IMR-90 (cell line): Measurements from ENCODE around the gene TYSND1. TPM values are rescaled to one million over a fixed set of nuclear protein-coding genes. Genes with fewer than 3 reads are reported as not detected.
A peak's percentile ranks its signal among the peaks of the same experiment; 100 is the strongest.

ENCODE experiments used
- ATAC-seq: fragments of 200-7000 bp; cut with Tn5 transposase; 2 replicates; pipeline ENCODE4 v1.9.1; 2020; ENCODE audit warnings: low read depth, mild to moderate bottlenecking, moderate library complexity
- BruUV-seq: library from RNA; stranded (reverse); fragments of 400-500 nt; replicated peaks from 2 replicates; lab custom pipeline; 2021; lab: Mats Ljungman, UMichigan
- CTCF ChIA-PET: fragments of 300-600 bp; formaldehyde crosslinking; extraction: SDS; loops from one replicate; lab custom pipeline; 2021; ENCODE audit warnings: antibody characterized with exemption; lab: Yijun Ruan, JAX
- POLR2A ChIA-PET: fragments of 300-600 bp; sonication (Branson Sonifier 250); formaldehyde crosslinking; loops from one replicate; lab custom pipeline; 2022; ENCODE audit warnings: antibody characterized with exemption; ENCODE audit not compliant: unreplicated experiment; lab: Charles Lee
- DNase-seq: peaks from one replicate; pipeline ENCODE4 v3.0.0; 2013
- H2AFZ ChIP-seq: replicated peaks from 2 replicates; pipeline ENCODE3; 2013; ENCODE audit warnings: low read length, mild to moderate bottlenecking; ENCODE audit not compliant: poor library complexity
- H2AK5ac ChIP-seq: 2 replicates; pipeline ENCODE4 v1.6.1; 2013; ENCODE audit warnings: low read depth, low read length, inconsistent platforms
- H2AK9ac ChIP-seq: replicated peaks from 2 replicates; pipeline ENCODE3; 2013; ENCODE audit warnings: mild to moderate bottlenecking, low read depth, low read length, moderate library complexity; ENCODE audit not compliant: poor library complexity
- H2BK120ac ChIP-seq: 2 replicates; pipeline ENCODE4 v1.6.1; 2013; ENCODE audit warnings: low read depth, low read length, inconsistent platforms
- H2BK15ac ChIP-seq: 3 replicates; pipeline ENCODE4 v1.6.1; 2013; ENCODE audit warnings: low read depth, low read length, inconsistent platforms
- H2BK20ac ChIP-seq: 2 replicates; pipeline ENCODE4 v1.6.1; 2013; ENCODE audit warnings: low read depth, mild to moderate bottlenecking, inconsistent platforms, low read length, moderate library complexity
- H2BK5ac ChIP-seq: 2 replicates; pipeline ENCODE4 v1.6.1; 2013; ENCODE audit warnings: mild to moderate bottlenecking, low read depth, low read length, inconsistent platforms; ENCODE audit not compliant: poor library complexity, severe bottlenecking
- H3K14ac ChIP-seq: replicated peaks from 2 replicates; pipeline ENCODE4 v1.6.1; 2013; ENCODE audit warnings: low read depth, low read length, inconsistent platforms
- H3K18ac ChIP-seq: 2 replicates; pipeline ENCODE4 v1.6.1; 2013; ENCODE audit warnings: low read depth, low read length, control low read depth
- H3K23ac ChIP-seq: 2 replicates; pipeline ENCODE4 v1.6.1; 2013; ENCODE audit warnings: low read depth, low read length, inconsistent platforms
- H3K27ac ChIP-seq: 2 replicates; pipeline ENCODE4 v1.5.1; 2013; ENCODE audit warnings: mild to moderate bottlenecking, control low read depth, low read length; ENCODE audit not compliant: insufficient read depth
- H3K27me3 ChIP-seq: 2 replicates; pipeline ENCODE4 v1.6.1; 2013; ENCODE audit warnings: low read length; ENCODE audit not compliant: control insufficient read depth, insufficient read depth
- H3K36me3 ChIP-seq: 2 replicates; pipeline ENCODE4 v1.6.1; 2013; ENCODE audit warnings: low read length, mixed read lengths; ENCODE audit not compliant: control insufficient read depth, insufficient read depth
- H3K4ac ChIP-seq: 2 replicates; pipeline ENCODE4 v1.6.1; 2013; ENCODE audit warnings: low read depth, low read length, inconsistent platforms
- H3K4me1 ChIP-seq: 2 replicates; pipeline ENCODE4 v1.6.1; 2013; ENCODE audit warnings: low read length, mixed read lengths; ENCODE audit not compliant: control insufficient read depth, insufficient read depth
- H3K4me2 ChIP-seq: 2 replicates; pipeline ENCODE4 v1.6.1; 2013; ENCODE audit warnings: low read depth, mild to moderate bottlenecking, control low read depth, low read length, moderate library complexity
- H3K4me3 ChIP-seq: 2 replicates; pipeline ENCODE4 v1.5.1; 2013; ENCODE audit warnings: low read depth, mild to moderate bottlenecking, control low read depth, low read length, moderate library complexity; ENCODE audit not compliant: insufficient read depth
- H3K56ac ChIP-seq: 2 replicates; pipeline ENCODE4 v1.6.1; 2013; ENCODE audit warnings: low read length, inconsistent platforms; ENCODE audit not compliant: insufficient read depth; ENCODE audit errors: extremely low read depth
- H3K79me1 ChIP-seq, 2 experiments: 2 replicates each; pipeline ENCODE4 v1.6.1; 2013; ENCODE audit warnings: low read length in 2 of 2, inconsistent platforms in 1 of 2, low read depth in 1 of 2
- H3K9ac ChIP-seq: 2 replicates; pipeline ENCODE4 v1.6.1; 2013; ENCODE audit warnings: low read depth, low read length, control low read depth
- H3K9me1 ChIP-seq: 2 replicates; pipeline ENCODE4 v1.6.1; 2013; ENCODE audit warnings: low read length, inconsistent platforms; ENCODE audit not compliant: insufficient read depth
- H3K9me3 ChIP-seq: 2 replicates; pipeline ENCODE4 v1.6.1; 2013; ENCODE audit warnings: low read length; ENCODE audit not compliant: control insufficient read depth, insufficient read depth
- H4K20me1 ChIP-seq: 2 replicates; pipeline ENCODE4 v1.6.1; 2013; ENCODE audit warnings: low read length, inconsistent platforms; ENCODE audit not compliant: insufficient read depth
- H4K5ac ChIP-seq: 2 replicates; pipeline ENCODE4 v1.6.1; 2013; ENCODE audit warnings: mild to moderate bottlenecking, low read depth, low read length, control low read depth
- H4K8ac ChIP-seq, 2 experiments: 2 replicates each; pipeline ENCODE4 v1.6.1; 2013; ENCODE audit warnings: low read depth in 2 of 2, low read length in 2 of 2, control low read depth in 1 of 2, inconsistent platforms in 1 of 2
- H4K91ac ChIP-seq: 2 replicates; pipeline ENCODE4 v1.6.1; 2013; ENCODE audit warnings: low read depth, low read length, inconsistent platforms; ENCODE audit not compliant: insufficient read depth
- MAZ ChIP-seq: IDR thresholded peaks from 2 replicates; pipeline ENCODE4 v1.6.1; 2012; ENCODE audit warnings: low read depth, mild to moderate bottlenecking, low read length, improper control_type of control experiment, moderate library complexity, borderline replicate concordance
- WGBS, 2 experiments: methylation state at CpG; one replicate each; pipeline versions ENCODE4 v1.1.5 to v1.1.7; 2013; ENCODE audit warnings: missing lambda C conversion rate in 2 of 2; ENCODE audit not compliant: insufficient read length in 1 of 2; ENCODE audit errors: extremely low coverage in 2 of 2; 5-methylcytosine and 5-hydroxymethylcytosine counted together
- dilution Hi-C: fragments of 300-500 bp; cut with HindIII; formaldehyde crosslinking; loops from one replicate; pipeline ENCODE4 v1.14.3; 2018; ENCODE audit warnings: low sequenced_read_pairs; ENCODE audit not compliant: unreplicated experiment
- in situ Hi-C: fragments of 300-500 bp; cut with MboI; formaldehyde crosslinking; loops from 3 replicates; pipeline ENCODE4 v1.14.3; 2019; ENCODE audit warnings: low sequenced_read_pairs, inconsistent platforms, mixed read lengths
- intact Hi-C: fragments of 100-400 bp; cut with micrococcal nuclease; formaldehyde crosslinking; loops from 2 replicates; pipeline ENCODE4 v1.10.0; 2022
- polyA plus RNA-seq, 3 experiments: library from polyadenylated mRNA; depleted of rRNA; stranded (reverse); fragments of >200 nt; gene quantifications; 2 replicates each; pipeline ENCODE4 v1.2.3, GENCODE V29; 2012; ENCODE audit warnings: low replicate concordance in 1 of 3
- total RNA-seq: library from RNA; depleted of rRNA; stranded (reverse); fragments of >200 nt; gene quantifications from 2 replicates; pipeline ENCODE4 v1.2.3, GENCODE V29; 2012

Gene TYSND1
- total and polyA plus RNA-seq, 2 of the 4 experiments (the other 2 are of a cell fraction) = 2.9 to 4.1 TPM

GRCh38 chr10:70192326-70192968 lies 45.9 kb upstream of the TYSND1 start:
- Histone ChIP-seq H3K36me3 (no peaks in the 10 kb centered on the region), H2BK15ac (peak overlapping the region; percentile 92; the same call in 2 of the 3 replicates), H3K27ac (peak overlapping the region; percentile 100), H3K9me1 (peaks cover 27% of the 10 kb centered on the region), H4K5ac (peak overlapping the region; percentile 100), H4K91ac (peak overlapping the region; percentile 85), H2AK9ac (no peak overlapping the region), H2BK5ac (peak overlapping the region; percentile 90), H4K20me1 (no peaks in the 10 kb centered on the region), H3K4me2 (peak overlapping the region; percentile 58), H3K18ac (peak overlapping the region; percentile 99), H2AFZ (no peak overlapping the region), H3K4me1 (peaks cover 33% of the 10 kb centered on the region), H2BK120ac (peak overlapping the region; percentile 75), H3K56ac (peak overlapping the region; percentile 37), H3K79me1 (peaks cover 0 to 20% of the 10 kb centered on the region in 2 experiments; a peak in 2 of 4 replicates), H3K4ac (peak overlapping the region; percentile 90), H3K23ac (peak overlapping the region; percentile 78), H2BK20ac (peak overlapping the region; percentile 90), H3K4me3 (no peak overlapping the region), H3K27me3 (no peaks in the 10 kb centered on the region), H4K8ac (peak overlapping the region; percentile 87 to 92; a peak in 3 of 4 replicates), H3K14ac (peak overlapping the region; percentile 78), H3K9me3 (no peaks in the 10 kb centered on the region), H2AK5ac (peak overlapping the region; percentile 60; the same call in 1 of the 2 replicates), H3K9ac (peak overlapping the region; percentile 54)
- no peak for TF ChIP-seq MAZ
- in situ Hi-C loops (no loop called here), intact Hi-C loops (loop anchor here (2.0 kb wide), 1 partner anchor 22 kb away; the partner anchor contains the start of gene SAR1A), dilution Hi-C loops (no loop called here)
- ChIA-PET CTCF (interaction anchor here (1.2 to 2.2 kb wide), 2 partner anchors 29 to 46 kb away, joined by 3 to 7 read pairs; partner anchors contain the start of gene TYSND1), POLR2A (interaction anchor here (0.7 to 2.0 kb wide), 2 partner anchors 9 to 22 kb away, joined by 5 to 9 read pairs; partner anchors contain the start of gene SAR1A)
- peak; percentile 42 for DNase-seq
- no TSS peak for BruUV-seq
- ATAC-seq = peak; percentile 3; the same call in 1 of the 2 replicates
- 20% methylated on average over 1 of the region's 5 CpGs; no CpG with 5 or more reads in 1 of the 2 experiments for whole genome bisulfite sequencing, 2 experiments
